Suprapubic skin (tissue), 3 donors: ENCODE data around the gene FRMPD3.

Experiments
- POLR2A ChIP-seq, 2 donors: fragments of 450-650 bp; IDR thresholded peaks; one replicate each; pipeline ENCODE4 v1.6.1; 2017; ENCODE audit warnings: antibody characterized with exemption in 2 of 2, mild to moderate bottlenecking in 2 of 2, moderate library complexity in 2 of 2
- TF ChIP-seq, protein P1 (sequence below), 2 donors: fragments of 200-600 bp in 1 of 2; fragments of 450-650 bp in 1 of 2; sonication (generic) in 1 of 2; IDR thresholded peaks; one replicate each; pipeline ENCODE4 v1.5.1; 2016 to 2019; ENCODE audit warnings: antibody characterized with exemption in 2 of 2, mild to moderate bottlenecking in 1 of 2, moderate library complexity in 1 of 2

DNA sequence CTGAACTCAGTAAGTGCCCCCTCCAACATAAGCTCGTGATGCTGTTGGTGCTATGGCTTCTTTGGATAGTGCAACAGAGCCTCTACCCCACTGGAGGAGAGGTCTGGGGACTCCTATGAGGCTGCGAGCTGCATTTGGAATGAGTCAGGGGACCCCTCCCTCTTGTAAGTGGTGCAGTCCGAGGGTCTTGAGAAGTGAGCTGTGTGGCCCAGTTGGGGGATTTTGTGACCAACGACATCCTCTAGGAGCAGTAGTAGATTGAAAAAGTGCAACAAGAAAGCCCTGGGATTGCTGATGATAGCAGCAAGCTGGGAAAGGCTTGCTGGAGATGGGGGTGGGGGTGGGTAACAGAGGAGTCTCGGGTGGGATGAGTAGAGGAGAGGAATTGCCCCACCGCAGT is 3.1 kb downstream of the FRMPD3 start:
- no peak for TF ChIP-seq POLR2A (IDR thresholded peaks at IDR 0.05)
- TF ChIP-seq, protein P1, sequence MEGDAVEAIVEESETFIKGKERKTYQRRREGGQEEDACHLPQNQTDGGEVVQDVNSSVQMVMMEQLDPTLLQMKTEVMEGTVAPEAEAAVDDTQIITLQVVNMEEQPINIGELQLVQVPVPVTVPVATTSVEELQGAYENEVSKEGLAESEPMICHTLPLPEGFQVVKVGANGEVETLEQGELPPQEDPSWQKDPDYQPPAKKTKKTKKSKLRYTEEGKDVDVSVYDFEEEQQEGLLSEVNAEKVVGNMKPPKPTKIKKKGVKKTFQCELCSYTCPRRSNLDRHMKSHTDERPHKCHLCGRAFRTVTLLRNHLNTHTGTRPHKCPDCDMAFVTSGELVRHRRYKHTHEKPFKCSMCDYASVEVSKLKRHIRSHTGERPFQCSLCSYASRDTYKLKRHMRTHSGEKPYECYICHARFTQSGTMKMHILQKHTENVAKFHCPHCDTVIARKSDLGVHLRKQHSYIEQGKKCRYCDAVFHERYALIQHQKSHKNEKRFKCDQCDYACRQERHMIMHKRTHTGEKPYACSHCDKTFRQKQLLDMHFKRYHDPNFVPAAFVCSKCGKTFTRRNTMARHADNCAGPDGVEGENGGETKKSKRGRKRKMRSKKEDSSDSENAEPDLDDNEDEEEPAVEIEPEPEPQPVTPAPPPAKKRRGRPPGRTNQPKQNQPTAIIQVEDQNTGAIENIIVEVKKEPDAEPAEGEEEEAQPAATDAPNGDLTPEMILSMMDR (IDR thresholded peaks at IDR 0.05) = no peak
